NCI-H146 (cell line): ENCODE data around the gene CDC34.

Experiments
- DNase-seq: peaks from one replicate; lab custom pipeline; 2025; lab: John Stamatoyannopoulos, UW

CDC34 gene

GRCh38 chr19:497869-498510 is 33.6 kb upstream of the CDC34 start:
- no peak for DNase-seq

GRCh38 chr19:498511-498891 is 33.1 kb upstream of the CDC34 start:
- no peak for DNase-seq

- no peak for DNase-seq
These were observed 32.5 kb upstream of the CDC34 start for GRCh38 chr19:498977-499623.

GRCh38 chr19:501646-502045 is 29.9 kb upstream of the CDC34 start:
- no peak for DNase-seq

GRCh38 chr19:504616-505015 is 26.9 kb upstream of the CDC34 start:
- DNase-seq = no peak

- peak; percentile 98 for DNase-seq
These were observed 24.9 kb upstream of the CDC34 start for GRCh38 chr19:506404-507285.

GRCh38 chr19:507286-508203 is 24.0 kb upstream of the CDC34 start, which contains the start of gene TPGS1:
Gene TPGS1, plus strand, starts transcription at chr19:507497. Its CDS starts 10 bp downstream, at chr19:507507.
- peak; percentile 67 for DNase-seq

GRCh38 chr19:508204-509150 is 23.1 kb upstream of the CDC34 start:
- peak; percentile 38 for DNase-seq

- peak; percentile 80 for DNase-seq
These were observed 20.9 kb upstream of the CDC34 start for GRCh38 chr19:510606-511100.

- peak; percentile 98 for DNase-seq
These were observed 20.3 kb upstream of the CDC34 start for GRCh38 chr19:511101-511851.

- peak; percentile 43 for DNase-seq
These were observed 18.8 kb upstream of the CDC34 start for GRCh38 chr19:512547-513365.

GRCh38 chr19:513368-514165 is 18.0 kb upstream of the CDC34 start:
- DNase-seq = no peak

GRCh38 chr19:514166-514663 is 17.3 kb upstream of the CDC34 start:
- DNase-seq = no peak

- DNase-seq = no peak
These were observed 13.6 kb upstream of the CDC34 start for GRCh38 chr19:517721-518597.

GRCh38 chr19:518598-519231 is 12.8 kb upstream of the CDC34 start:
- no peak for DNase-seq

- DNase-seq = no peak
These were observed 12.1 kb upstream of the CDC34 start for GRCh38 chr19:519449-519865.
